Fibroblast of skin of back (primary cell): ENCODE data around the gene NBPF3.

ENCODE experiments used
- DNase-seq: peaks from one replicate; pipeline ENCODE4 v3.0.0-alpha.2; 2013

The NBPF3 gene

GRCh38 chr1:21520899-21521716 is 81.2 kb downstream of the NBPF3 start:
- peak; percentile 56 for DNase-seq

GRCh38 chr1:21521717-21522060 is 81.8 kb downstream of the NBPF3 start:
- DNase-seq = no peak

DNA sequence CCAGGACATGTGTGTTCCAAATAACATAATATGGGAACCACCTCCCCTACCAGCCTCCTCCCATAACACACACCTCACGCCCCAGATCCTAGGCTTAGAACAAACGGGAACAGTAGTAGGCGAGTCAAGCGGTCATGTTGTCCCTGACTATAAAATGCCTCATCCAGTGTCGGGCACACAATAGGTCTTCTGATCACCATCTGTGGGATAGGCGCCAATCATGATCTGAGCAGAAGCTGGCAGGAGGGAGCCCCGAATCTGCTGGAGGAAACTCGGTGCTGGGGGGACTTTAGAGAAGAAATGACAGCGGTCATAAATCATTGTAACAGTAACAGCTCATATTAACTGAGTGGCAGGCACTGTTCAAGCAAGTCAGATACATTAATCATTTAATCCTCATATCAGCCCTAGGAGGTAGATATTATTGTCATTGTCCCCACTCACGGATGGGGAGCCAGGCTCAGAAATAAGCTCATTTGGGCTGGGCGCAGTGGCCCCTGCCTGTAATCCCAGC is 82.6 kb downstream of the NBPF3 start:
- DNase-seq = no peak

GRCh38 chr1:21523297-21523813 is 83.4 kb downstream of the NBPF3 start:
- DNase-seq = no peak

DNA sequence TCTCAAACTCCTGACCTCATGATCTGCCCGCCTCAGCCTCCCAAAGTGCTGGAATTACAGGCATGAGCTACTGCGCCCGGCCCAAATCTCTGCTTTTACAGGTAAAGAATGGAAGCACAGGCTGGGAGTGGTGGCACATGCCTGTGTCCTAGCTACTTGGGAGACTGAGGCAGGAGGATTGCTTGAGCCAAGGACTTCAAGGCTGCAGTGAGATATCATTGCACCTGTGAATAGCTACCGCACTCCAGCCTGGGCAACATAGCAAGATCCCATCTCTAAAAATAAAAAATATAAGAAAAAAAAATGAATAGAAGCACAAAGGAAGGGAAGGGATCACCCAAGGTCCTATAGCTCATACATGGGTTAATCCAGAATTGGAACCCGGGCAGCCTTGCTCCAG is 84.3 kb downstream of the NBPF3 start:
- no peak for DNase-seq

- DNase-seq = no peak
These were observed 84.9 kb downstream of the NBPF3 start for GRCh38 chr1:21524686-21525339.

- no peak for DNase-seq
These were observed 85.4 kb downstream of the NBPF3 start for GRCh38 chr1:21525340-21525717.

DNA sequence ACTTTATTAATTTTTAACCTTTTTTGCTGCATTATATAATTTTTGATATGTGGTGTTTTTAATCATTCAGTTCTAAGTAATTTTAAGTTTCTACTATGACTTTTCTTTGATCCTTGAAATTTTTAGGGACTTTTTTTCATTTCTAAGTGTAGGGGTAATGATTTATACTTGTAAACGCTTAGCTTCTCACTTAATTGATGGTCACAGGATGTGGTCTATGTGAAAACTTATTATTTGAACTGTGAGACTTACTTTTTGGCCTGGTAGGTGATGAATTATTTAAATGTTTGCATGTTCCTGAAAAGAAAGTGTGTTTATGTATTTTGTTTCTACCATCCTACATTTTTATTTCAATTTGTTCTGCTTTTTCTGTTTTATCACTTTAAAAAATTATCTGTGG is 86.5 kb downstream of the NBPF3 start:
- DNase-seq = no peak

DNA sequence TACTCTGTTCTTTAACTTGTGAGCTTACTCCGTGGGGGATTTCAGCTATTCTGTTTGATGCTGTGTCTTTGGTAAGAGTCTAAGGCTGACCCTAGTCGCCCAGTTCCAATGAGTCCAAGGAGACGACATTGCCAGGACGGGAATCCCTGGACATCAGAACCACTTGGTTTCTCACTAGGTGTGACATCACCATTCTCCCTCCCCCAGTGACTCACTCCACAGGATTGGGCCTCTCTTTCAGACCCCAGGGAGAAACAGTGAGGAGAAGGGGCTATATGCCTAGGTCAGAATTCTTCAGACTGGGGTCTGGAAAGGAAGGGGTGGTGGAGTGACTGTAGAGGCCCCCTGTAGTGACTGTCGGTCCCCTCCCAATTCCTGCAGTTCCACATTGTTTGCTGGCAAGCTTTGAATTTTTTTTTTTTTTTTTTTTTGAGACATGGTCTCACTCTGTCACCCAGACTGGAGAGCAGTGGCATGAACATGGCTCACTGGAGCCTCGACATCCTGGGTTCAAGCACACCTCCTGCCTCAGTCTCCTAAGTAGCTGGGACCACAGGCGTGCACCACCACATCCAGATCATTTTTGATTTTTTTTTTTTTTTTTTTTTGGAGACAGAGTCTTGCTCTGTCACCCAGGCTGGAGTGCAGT is 90.6 kb downstream of the NBPF3 start:
- peak; percentile 65 for DNase-seq

GRCh38 chr1:21531241-21531640 is 91.3 kb downstream of the NBPF3 start:
- no peak for DNase-seq

DNA sequence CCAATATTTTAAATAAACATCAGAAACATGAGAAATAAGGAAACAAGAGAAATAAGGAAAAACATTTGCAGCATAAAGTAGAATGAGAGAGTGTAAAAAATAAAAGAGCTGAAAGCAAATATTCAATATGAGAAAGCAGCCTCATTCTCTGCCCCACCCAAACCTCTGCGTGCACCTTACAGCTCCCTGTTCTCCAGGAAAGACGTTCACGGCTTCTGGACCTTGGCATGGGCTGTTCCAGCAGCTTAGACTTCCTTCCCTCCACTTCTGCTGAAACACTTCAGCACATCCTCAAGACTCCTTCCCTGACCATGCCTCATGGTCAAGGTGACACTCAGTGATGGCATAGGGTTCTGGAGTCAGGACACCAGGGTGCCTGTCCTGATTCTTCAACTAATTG is 92.6 kb downstream of the NBPF3 start:
- DNase-seq = no peak

- no peak for DNase-seq
These were observed 93.1 kb downstream of the NBPF3 start for GRCh38 chr1:21532992-21533534.

- no peak for DNase-seq
These were observed 94.2 kb downstream of the NBPF3 start for GRCh38 chr1:21534146-21534545.
